Measurements from ENCODE around the gene HSPA2.
"Not testable (repeated sequence)": the region's sequence is repeated elsewhere in the genome, so short reads cannot be mapped to it uniquely, and the experiment has no call there.

GRCh38 chr14:64558216-64558615 is 17.7 kb downstream of the HSPA2 start:
- not testable (repeated sequence) for TF ChIP-seq CTCF, POLR2A (IDR thresholded peaks at IDR 0.05)
